Ishikawa (cell line): ENCODE results near the gene FHIT.

Source experiments
- CEBPB ChIP-seq: IDR thresholded peaks from 2 replicates; pipeline ENCODE4 v1.6.1; 2012
- CREB1 ChIP-seq: IDR thresholded peaks from 2 replicates; pipeline ENCODE4 v1.6.1; 2012; ENCODE audit warnings: low read depth
- EGR1 ChIP-seq: IDR thresholded peaks from 2 replicates; pipeline ENCODE4 v1.6.1; 2012
- EP300 ChIP-seq: IDR thresholded peaks from 2 replicates; pipeline ENCODE4 v1.6.1; 2012; ENCODE audit warnings: borderline replicate concordance
- FOXM1 ChIP-seq: IDR thresholded peaks from 2 replicates; pipeline ENCODE4 v1.6.1; 2012; ENCODE audit warnings: low read depth, borderline replicate concordance
- MAX ChIP-seq: IDR thresholded peaks from 2 replicates; pipeline ENCODE4 v1.6.1; 2012
- NFIC ChIP-seq: IDR thresholded peaks from 2 replicates; pipeline ENCODE4 v1.6.1; 2012
- RAD21 ChIP-seq: IDR thresholded peaks from 2 replicates; pipeline ENCODE4 v1.6.1; 2012; ENCODE audit warnings: low read depth
- TAF1 ChIP-seq: IDR thresholded peaks from 2 replicates; pipeline ENCODE4 v1.6.1; 2012; ENCODE audit warnings: low read depth, mild to moderate bottlenecking
- TCF12 ChIP-seq: IDR thresholded peaks from 2 replicates; pipeline ENCODE4 v1.6.1; 2012; ENCODE audit warnings: low read depth
- TEAD4 ChIP-seq: IDR thresholded peaks from 2 replicates; pipeline ENCODE4 v1.6.1; 2012
- YY1 ChIP-seq: IDR thresholded peaks from 2 replicates; pipeline ENCODE4 v1.6.1; 2012; ENCODE audit warnings: low read depth
- ZBTB7A ChIP-seq: IDR thresholded peaks from 2 replicates; pipeline ENCODE4 v1.6.1; 2012; ENCODE audit warnings: low read depth
- TF ChIP-seq, protein P1 (sequence below): IDR thresholded peaks from 2 replicates; pipeline ENCODE4 v1.6.1; 2012
- TF ChIP-seq, protein P2 (sequence below): IDR thresholded peaks from 2 replicates; pipeline ENCODE4 v1.6.1; 2012; ENCODE audit warnings: low read depth, mild to moderate bottlenecking

The FHIT gene

DNA sequence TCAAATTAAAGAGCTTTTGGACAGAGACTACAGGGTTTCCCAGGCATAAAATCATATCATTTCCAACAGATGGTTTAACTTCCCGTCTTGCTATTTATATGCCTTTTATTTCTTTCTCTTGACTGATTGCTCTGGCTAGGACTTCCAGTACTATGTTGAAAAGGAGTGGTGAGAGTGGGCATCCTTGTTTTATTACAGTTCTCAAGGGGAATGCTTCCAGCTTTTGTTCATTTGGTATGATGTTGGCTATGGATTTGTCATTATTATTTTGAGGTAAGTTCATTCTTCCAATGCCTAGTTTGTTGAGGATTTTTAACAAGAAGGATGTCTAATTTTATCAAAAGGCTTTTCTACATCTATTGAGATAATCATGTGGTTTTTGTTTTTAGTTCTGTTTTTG, 1304.9 kb downstream of the FHIT start:
- TF ChIP-seq MAX (no peak), NFIC (no peak)

DNA sequence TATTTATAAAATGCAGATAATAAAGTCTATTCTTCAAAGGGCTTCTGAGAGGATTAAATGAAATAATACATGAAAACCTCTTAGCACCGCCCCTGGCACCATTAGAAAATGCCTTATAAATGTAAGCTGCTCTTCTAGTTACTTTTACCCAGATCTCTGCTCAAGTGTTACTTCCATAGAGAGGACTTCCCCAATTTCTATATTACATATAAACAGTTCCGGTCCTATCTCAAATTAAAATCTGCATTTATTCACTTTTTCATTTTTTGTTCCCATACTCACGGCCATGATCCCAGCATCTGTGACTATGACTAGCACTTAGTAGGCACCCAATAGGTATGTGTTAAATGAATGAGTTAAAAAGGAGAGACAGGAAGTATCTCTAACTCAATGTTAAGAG, 1310.5 kb downstream of the FHIT start:
- TF ChIP-seq EP300 = no peak
- no peak for TF ChIP-seq CEBPB
- no peak for TF ChIP-seq TEAD4
- TF ChIP-seq YY1 = no peak
- TF ChIP-seq NFIC = no peak
- TF ChIP-seq EGR1 = no peak
- TF ChIP-seq FOXM1 = no peak
- TF ChIP-seq, protein P1, sequence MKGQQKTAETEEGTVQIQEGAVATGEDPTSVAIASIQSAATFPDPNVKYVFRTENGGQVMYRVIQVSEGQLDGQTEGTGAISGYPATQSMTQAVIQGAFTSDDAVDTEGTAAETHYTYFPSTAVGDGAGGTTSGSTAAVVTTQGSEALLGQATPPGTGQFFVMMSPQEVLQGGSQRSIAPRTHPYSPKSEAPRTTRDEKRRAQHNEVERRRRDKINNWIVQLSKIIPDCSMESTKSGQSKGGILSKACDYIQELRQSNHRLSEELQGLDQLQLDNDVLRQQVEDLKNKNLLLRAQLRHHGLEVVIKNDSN = no peak
- TF ChIP-seq TCF12 = no peak
- TF ChIP-seq RAD21 = no peak
- TF ChIP-seq, protein P2, sequence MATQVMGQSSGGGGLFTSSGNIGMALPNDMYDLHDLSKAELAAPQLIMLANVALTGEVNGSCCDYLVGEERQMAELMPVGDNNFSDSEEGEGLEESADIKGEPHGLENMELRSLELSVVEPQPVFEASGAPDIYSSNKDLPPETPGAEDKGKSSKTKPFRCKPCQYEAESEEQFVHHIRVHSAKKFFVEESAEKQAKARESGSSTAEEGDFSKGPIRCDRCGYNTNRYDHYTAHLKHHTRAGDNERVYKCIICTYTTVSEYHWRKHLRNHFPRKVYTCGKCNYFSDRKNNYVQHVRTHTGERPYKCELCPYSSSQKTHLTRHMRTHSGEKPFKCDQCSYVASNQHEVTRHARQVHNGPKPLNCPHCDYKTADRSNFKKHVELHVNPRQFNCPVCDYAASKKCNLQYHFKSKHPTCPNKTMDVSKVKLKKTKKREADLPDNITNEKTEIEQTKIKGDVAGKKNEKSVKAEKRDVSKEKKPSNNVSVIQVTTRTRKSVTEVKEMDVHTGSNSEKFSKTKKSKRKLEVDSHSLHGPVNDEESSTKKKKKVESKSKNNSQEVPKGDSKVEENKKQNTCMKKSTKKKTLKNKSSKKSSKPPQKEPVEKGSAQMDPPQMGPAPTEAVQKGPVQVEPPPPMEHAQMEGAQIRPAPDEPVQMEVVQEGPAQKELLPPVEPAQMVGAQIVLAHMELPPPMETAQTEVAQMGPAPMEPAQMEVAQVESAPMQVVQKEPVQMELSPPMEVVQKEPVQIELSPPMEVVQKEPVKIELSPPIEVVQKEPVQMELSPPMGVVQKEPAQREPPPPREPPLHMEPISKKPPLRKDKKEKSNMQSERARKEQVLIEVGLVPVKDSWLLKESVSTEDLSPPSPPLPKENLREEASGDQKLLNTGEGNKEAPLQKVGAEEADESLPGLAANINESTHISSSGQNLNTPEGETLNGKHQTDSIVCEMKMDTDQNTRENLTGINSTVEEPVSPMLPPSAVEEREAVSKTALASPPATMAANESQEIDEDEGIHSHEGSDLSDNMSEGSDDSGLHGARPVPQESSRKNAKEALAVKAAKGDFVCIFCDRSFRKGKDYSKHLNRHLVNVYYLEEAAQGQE = no peak
- TF ChIP-seq MAX = no peak
- no peak for TF ChIP-seq CREB1
- TF ChIP-seq ZBTB7A = no peak
- no peak for TF ChIP-seq TAF1

DNA sequence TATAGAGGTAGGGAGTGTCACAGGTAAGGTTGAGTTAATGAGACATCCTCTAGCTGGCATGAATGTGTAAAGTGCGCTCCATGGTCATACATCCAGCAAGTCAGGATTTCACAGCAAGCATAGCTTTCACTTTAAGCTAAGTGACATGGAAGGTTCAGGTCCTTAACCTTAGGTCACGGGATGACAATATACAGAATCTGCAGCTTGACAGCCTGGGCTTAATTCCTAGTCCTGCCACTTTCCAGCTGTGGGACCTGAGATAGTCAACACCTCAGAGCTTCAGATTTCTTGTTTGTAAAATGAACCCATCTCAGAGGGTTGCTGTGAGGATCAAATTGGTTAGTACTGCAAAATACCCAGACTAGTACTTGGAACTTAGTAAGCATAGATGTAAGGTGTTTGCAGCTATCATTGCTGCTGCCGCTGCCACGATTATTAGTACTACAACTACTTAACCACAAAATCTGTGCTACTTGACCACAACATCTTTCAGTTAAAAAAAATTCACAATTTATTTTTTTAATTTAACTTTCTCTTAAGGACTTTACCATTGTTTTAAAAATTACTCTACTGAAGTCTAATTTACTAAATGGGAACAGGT, 1311.3 kb downstream of the FHIT start:
- TF ChIP-seq TEAD4 (no peak), YY1 (no peak), NFIC (no peak), TAF1 (no peak), MAX (no peak)
- TF ChIP-seq, protein P2 = no peak
- TF ChIP-seq, protein P1 = no peak

DNA sequence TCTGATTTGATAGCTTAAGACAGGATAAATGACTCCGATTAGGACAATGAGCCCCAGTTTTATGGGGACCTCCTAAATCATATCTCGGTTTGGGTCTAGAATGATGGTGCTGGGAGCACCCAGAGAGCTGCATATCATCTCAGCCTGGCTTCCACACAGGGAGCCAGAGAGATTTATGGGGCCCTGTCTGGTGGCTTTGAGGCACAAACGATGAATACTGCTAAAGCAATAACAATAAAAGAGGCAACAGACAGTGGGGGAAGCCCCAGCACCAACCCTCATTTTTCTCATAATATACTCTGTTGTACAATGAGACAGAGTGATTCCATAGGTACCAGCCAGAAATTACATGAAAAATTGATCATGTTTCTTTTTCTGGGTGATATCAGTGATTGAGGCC, 1312.4 kb downstream of the FHIT start:
- TF ChIP-seq CEBPB (no peak), CREB1 (no peak), YY1 (no peak), EGR1 (no peak), FOXM1 (no peak), TCF12 (no peak), TEAD4 (no peak), NFIC (no peak), MAX (no peak), RAD21 (no peak), EP300 (no peak), TAF1 (no peak), ZBTB7A (no peak)
- TF ChIP-seq, protein P1 = no peak

GRCh38 chr3:59937201-59937600, 1314.1 kb downstream of the FHIT start:
- TF ChIP-seq, protein P2 = no peak
- no peak for TF ChIP-seq TAF1
- no peak for TF ChIP-seq EP300
- no peak for TF ChIP-seq EGR1
- TF ChIP-seq MAX = no peak
- TF ChIP-seq, protein P1 = no peak
- TF ChIP-seq FOXM1 = no peak
- no peak for TF ChIP-seq CREB1
- no peak for TF ChIP-seq CEBPB
- no peak for TF ChIP-seq YY1
- TF ChIP-seq RAD21 = no peak
- TF ChIP-seq TEAD4 = no peak
- no peak for TF ChIP-seq ZBTB7A
- no peak for TF ChIP-seq NFIC
- TF ChIP-seq TCF12 = no peak
